ENCODE results near the gene TPST2.

TPST2 gene

DNA sequence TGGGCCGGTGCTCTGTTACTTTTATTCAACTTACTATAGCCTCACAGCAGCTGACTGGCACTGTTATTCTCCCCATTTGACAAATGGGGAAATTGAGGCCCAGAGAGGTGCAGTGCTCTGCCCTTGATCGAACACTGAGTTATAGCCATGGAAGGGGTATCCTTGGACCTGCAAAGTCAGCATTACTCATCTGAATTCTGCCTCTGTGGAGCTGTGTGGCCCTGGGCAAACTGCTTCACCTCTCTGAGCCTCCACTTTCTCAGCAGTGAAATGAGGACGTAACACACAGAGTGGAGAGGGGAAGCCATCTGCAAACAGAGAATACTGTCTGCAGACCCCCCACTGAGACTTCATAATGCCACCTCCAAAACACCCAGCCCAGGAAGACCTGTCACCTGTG lies 25.3 kb downstream of the TPST2 start:
- Mint-ChIP-seq H3K36me3 (ENCODE audit: low read depth) (no peaks in the 10 kb centered on the region), H3K4me1 (peaks cover 9% of the 10 kb centered on the region), H3K27ac (no peak overlapping the region), H3K4me3 (no peak overlapping the region), H3K9me3 (no peaks in the 10 kb centered on the region), H3K27me3 (ENCODE audit: low read depth) (no peaks in the 10 kb centered on the region)
- TF ChIP-seq CTCF (IDR thresholded peaks at IDR 0.05; ENCODE audit: unreplicated experiment in 3 of 3), result no peak

DNA sequence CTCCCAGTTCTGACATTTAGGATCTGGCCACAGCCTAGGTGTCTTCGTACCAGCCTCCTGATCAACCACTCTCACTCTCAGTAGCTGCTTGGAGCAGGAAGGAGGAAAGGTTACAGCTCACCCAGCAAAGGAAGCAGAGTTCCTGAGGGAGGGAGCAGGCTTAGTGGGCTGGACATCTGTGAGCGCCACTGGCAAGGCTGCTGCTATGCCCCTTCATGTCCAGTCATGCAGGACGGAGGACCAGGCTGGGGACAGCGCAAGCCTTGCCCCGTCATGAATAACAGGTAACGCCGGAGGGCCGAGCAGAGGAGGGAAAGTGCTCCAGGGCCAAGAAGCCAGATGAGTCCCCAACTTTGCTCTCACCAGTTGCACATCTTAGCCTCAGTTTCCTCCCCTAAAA lies 25.8 kb downstream of the TPST2 start:
- no peak overlapping the region for H3K27ac Mint-ChIP-seq
- no peak overlapping the region for H3K4me3 Mint-ChIP-seq
- no peaks in the 10 kb centered on the region for H3K36me3 Mint-ChIP-seq (ENCODE audit: low read depth)
- no peaks in the 10 kb centered on the region for H3K27me3 Mint-ChIP-seq (ENCODE audit: low read depth)
- peaks cover 12% of the 10 kb centered on the region for H3K4me1 Mint-ChIP-seq
- no peak for TF ChIP-seq CTCF (IDR thresholded peaks at IDR 0.05; ENCODE audit: unreplicated experiment in 3 of 3)
- no peaks in the 10 kb centered on the region for H3K9me3 Mint-ChIP-seq

- Mint-ChIP-seq H3K36me3 (ENCODE audit: low read depth) (no peaks in the 10 kb centered on the region), H3K4me3 (no peak overlapping the region), H3K9me3 (no peaks in the 10 kb centered on the region), H3K27ac (no peak overlapping the region), H3K27me3 (ENCODE audit: low read depth) (no peaks in the 10 kb centered on the region), H3K4me1 (peaks cover 14% of the 10 kb centered on the region)
- TF ChIP-seq CTCF (IDR thresholded peaks at IDR 0.05; ENCODE audit: unreplicated experiment in 3 of 3), result no peak
Observed at GRCh38 chr22:26563022-26563421, 26.9 kb downstream of the TPST2 start.

DNA sequence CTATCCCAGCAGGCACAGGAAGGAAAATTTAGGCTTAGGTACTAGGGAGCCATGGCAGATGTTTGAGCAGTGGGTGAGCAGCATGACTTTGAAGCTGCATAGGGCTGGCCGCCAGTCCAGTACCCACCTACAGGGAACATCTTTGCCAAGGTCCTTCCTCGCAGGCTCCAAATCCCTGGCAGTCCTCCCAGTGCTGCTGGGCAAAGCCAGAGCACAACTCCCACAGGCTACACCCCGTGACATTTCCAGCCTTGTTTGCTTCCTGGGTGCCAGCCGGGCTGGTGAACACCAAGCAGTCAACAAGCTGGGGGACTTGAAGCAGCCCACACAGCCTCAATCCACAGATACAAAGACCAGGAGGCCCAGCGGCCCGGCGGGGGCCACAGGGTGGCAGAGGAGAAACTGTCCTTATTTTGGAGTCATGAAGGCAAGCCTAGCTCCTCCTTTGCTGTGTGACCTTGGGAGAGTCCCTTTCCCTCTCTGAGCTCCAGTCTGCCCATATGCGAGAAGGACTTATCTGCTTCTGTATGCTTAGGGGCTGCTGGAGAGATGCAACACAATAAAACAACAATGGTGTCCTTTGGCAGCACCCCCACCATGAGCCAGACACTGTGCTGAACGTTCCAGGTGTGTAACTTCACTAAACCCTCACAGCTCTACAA lies 28.0 kb downstream of the TPST2 start:
- no peak for TF ChIP-seq CTCF (IDR thresholded peaks at IDR 0.05; ENCODE audit: unreplicated experiment in 3 of 3)
- H3K4me3 Mint-ChIP-seq, result no peak overlapping the region
- H3K27me3 Mint-ChIP-seq (ENCODE audit: low read depth), result no peaks in the 10 kb centered on the region
- H3K4me1 Mint-ChIP-seq, result peaks cover 15% of the 10 kb centered on the region
- H3K9me3 Mint-ChIP-seq, result no peaks in the 10 kb centered on the region
- no peak overlapping the region for H3K27ac Mint-ChIP-seq
- H3K36me3 Mint-ChIP-seq (ENCODE audit: low read depth), result no peaks in the 10 kb centered on the region

GRCh38 chr22:26559961-26560575 lies 29.9 kb downstream of the TPST2 start:
- H3K9me3 Mint-ChIP-seq, result no peaks in the 10 kb centered on the region
- peaks cover 20% of the 10 kb centered on the region for H3K4me1 Mint-ChIP-seq
- H3K4me3 Mint-ChIP-seq, result no peak overlapping the region
- H3K27ac Mint-ChIP-seq, result no peak overlapping the region
- TF ChIP-seq CTCF (IDR thresholded peaks at IDR 0.05; ENCODE audit: unreplicated experiment in 3 of 3), result no peak
- peaks cover 4% of the 10 kb centered on the region for H3K27me3 Mint-ChIP-seq (ENCODE audit: low read depth)
- no peaks in the 10 kb centered on the region for H3K36me3 Mint-ChIP-seq (ENCODE audit: low read depth)

Measured in nephron (organoid).